Fibroblast of gingiva (primary cell): Measurements from ENCODE around the gene HMOX2.
A peak's percentile ranks its signal among the peaks of the same experiment; 100 is the strongest.

ENCODE experiments used
- DNase-seq: peaks from one replicate; pipeline ENCODE4 v3.0.0-alpha.2; 2011; ENCODE audit warnings: low read depth

The HMOX2 gene, protein sequence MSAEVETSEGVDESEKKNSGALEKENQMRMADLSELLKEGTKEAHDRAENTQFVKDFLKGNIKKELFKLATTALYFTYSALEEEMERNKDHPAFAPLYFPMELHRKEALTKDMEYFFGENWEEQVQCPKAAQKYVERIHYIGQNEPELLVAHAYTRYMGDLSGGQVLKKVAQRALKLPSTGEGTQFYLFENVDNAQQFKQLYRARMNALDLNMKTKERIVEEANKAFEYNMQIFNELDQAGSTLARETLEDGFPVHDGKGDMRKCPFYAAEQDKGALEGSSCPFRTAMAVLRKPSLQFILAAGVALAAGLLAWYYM

DNA sequence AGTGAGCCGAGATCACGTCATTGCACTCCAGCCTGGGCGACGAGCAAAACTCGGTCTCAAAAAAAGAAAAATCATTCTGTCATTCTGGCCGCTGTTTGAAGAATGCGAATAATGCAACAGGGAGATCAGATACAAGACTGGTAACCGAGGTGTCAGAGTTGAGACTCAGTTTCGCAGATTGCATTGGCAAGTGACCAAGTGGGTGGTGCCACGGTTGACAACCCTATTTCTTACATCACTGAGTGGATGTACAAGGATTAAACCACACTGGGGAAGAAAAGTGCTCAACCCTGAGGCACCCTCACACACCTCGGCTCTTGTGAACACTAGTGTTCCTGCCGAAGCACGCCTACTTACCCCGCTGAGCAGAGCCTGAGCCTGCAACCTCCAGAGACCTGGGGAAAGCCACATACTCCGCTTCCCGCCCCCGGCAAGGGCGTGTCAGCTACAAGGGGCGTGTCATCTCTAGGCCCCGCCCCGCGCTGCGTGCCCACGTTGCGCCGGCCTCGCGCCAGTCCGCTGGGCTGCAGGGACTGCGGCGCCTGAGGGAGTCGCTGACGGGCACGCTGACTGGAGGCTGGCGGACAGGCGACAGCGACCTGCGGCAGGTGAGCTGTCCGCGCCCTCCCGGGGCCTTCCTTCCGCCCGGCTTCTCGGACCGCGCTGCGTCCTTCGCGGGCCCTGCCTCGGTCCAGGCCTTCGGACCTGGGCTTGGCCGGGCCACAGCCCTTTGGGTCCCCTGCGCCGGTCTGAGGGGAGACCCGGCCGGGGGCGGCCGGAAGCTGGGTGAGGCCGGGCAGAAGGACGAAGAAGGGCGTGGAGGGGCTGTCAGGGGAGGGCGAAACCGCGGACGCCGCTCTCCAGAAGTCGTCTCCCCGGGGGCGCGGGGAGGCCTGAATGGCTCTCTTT is at the start of gene HMOX2:
Gene HMOX2 (plus strand): TSS at position 519 of the 909 bp plus-strand sequence. CDS start 29,127 bp downstream, outside the sequence.
- peak; percentile 86 for DNase-seq

DNA sequence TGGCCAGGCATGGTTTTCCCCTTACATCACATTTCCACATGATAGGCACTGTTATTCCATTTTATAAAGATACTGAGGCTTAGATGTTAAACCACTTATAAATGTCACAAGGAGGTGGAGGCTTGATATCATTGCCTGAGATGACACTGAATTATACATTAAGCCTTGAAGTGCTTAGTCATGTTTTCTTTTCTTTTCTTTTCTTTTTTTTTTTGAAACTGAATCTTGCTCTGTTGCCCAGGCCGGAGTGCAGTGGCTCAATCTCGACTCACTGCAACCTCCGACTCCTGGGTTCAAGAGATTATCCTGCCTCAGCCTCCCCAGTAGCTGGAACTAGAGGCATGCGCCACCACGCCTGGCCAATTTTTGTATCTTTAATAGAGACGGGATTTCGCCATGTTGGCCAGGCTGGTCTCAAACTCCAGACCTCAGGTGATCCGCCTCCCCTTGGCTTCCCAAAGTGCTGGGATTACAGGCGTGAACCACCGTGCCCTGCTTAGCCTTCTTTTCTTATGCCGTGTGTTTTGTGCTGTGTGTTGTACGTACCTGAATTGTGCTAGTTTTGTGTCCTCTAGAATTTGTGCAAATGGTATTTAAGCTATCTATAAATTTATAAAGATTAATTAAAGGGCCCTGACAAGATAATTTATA is 49.4 kb upstream of the HMOX2 start:
- DNase-seq, result no peak

- no peak for DNase-seq
Observed at GRCh38 chr16:4428500-4428899, 47.7 kb upstream of the HMOX2 start.

DNA sequence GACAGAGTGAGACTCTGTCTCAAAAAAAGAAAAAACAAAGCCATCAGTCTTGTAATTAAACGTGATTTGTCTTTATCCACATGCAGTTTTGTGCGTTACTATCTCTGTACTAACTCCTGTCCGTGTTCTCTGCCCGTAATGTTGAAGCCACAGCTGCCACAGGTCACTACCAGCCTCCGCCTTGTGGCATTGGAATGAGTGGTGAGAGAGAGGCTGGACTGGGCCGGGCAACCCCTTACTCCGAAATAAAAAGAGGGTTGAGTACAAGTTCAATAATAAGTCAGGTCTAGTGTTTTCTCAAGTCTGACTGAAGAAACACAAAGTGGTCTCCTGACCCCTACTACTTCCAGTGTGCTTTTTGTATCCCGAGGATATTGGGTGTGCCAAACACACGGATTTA is 45.2 kb upstream of the HMOX2 start:
- no peak for DNase-seq

- DNase-seq, result no peak
Observed at GRCh38 chr16:4433228-4433627, 43.0 kb upstream of the HMOX2 start.

- no peak for DNase-seq
Observed at GRCh38 chr16:4433914-4434787, 42.0 kb upstream of the HMOX2 start.

GRCh38 chr16:4435337-4436067 is 40.7 kb upstream of the HMOX2 start:
- no peak for DNase-seq

- no peak for DNase-seq
Observed at GRCh38 chr16:4437366-4437765, 38.8 kb upstream of the HMOX2 start.

DNA sequence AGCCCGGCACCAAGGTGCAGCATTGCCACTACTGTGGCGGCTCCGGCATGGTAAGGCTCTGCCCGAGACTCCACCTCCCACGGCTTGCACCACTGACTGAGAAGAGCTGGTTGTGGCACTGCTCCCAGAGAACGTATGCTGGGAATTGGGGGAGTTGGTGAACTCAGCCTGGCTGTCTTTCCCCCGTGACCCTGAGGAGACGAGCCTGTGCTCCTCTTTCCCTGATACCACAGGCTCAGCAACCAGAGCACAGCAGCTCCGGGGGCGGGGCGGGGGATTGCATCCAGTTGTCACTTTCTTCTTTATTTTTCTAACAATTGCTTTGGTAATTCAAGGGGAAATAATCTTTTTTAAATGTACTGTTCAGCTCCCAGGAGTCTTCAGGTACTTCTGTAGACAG is 33.8 kb upstream of the HMOX2 start:
- DNase-seq, result no peak

- no peak for DNase-seq
Observed at GRCh38 chr16:4443271-4443670, 32.9 kb upstream of the HMOX2 start.

- no peak for DNase-seq
Observed at GRCh38 chr16:4443986-4444385, 32.2 kb upstream of the HMOX2 start.

DNA sequence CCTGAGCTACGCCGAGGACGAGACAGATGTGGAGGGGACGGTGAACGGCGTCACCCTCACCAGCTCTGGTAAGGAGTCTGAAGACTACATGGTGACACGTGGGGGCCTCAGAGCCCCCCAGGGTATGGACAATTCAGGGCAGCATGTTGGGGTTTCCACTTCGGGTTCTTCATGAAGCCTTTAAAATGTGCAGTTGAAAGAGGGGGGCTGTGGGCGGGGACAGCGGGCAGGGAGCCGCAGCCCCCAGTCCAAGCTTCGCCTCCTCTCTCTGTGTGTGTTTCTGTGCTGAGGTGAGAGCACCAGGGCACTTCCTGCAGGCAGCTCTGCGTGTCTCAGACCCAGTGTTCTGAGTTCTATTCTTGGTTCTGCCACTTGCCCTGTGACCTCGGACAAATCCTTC is 25.8 kb upstream of the HMOX2 start:
- DNase-seq, result no peak

GRCh38 chr16:4450931-4451519 is 25.2 kb upstream of the HMOX2 start:
- DNase-seq, result no peak

- DNase-seq, result no peak
Observed at GRCh38 chr16:4452674-4453073, 23.5 kb upstream of the HMOX2 start.

- DNase-seq, result no peak
Observed at GRCh38 chr16:4454623-4455022, 21.6 kb upstream of the HMOX2 start.

DNA sequence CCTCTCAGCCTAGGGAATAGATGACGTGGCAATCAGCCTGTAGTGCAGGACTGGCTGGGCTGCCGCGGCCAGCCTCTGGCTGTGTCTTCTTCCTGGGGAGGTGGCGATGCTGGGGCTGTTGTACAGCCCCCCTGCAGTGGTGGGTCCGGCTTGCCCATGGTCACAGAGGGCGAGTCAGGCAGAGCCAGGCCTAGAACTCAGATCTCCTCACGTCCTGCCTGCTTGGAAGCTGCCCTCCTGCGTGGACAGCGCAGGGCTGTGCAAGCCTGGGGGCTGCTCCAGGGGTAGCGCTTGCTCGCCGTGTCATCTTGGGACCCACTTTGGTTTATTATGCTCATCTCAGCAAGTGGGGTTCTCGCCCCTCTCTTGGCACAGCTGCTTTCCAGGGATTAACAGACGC is 21.1 kb upstream of the HMOX2 start:
- DNase-seq, result no peak

- DNase-seq, result no peak
Observed at GRCh38 chr16:4455951-4456350, 20.2 kb upstream of the HMOX2 start.

GRCh38 chr16:4460936-4461249 is 15.3 kb upstream of the HMOX2 start:
- DNase-seq, result no peak

DNA sequence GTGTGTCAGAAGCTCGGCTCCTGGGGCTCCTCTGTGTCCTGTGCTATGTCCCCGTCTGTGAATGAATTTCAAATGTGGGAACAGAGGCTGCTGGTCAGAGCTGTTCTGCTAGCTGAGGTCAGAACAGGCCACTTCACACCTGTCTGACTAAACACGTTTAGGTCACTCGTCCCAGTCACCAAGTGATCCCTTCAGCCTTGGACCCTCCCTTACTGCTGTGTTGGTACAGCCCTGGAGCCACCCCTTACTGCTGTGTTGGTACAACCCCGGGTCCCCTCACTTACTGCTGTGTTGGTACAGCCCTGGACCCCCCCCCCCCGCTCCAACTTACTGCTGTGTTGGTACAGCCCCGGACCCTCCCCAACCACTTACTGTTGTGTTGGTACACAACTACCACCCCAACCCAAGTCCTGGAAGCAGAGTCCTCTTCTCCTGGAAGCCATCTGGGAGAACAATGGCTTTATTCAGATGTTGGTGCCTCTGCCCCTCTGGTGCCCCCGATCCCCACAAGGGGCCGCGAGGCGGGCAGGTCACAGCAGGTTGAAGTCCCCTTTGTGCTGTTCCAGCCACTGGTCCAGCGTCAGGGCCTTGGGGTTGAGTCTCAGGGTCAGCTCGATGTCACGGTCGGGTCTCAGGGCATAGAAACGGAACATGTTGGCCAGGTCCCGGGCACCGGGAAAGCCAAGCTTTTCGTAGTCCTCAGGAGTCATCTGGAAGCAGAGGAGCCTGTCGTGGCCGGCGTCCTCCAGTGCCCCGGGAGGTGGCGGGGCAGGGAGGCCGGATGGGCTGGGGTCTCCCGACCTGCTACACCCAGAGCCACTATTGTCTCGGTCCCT is 14.7 kb upstream of the HMOX2 start:
- DNase-seq, result no peak
